T-cell (primary cell): ENCODE results near the gene RPRML. TPM values are rescaled to one million over a fixed set of nuclear protein-coding genes. Genes with fewer than 3 reads are reported as not detected.

Experiments
- ATAC-seq, 4 experiments: fragments of 200-7000 bp in 3 of 4; fragments of 150-1000 bp in 1 of 4; cut with Tn5 transposase; replicated peaks in 1 of 4; 1 replicate in 3 of 4; 2 replicates in 1 of 4; pipeline ENCODE4 v1.10.0; 2021; ENCODE audit warnings: moderate library complexity in 3 of 4, mild to moderate bottlenecking in 2 of 4, moderate number of reproducible peaks in 1 of 4
- CTCF ChIA-PET, 2 donors: fragments of 300-600 bp; sonication (Branson Sonifier 250); formaldehyde crosslinking; loops; one replicate each; lab custom pipeline; 2022; ENCODE audit warnings: antibody characterized with exemption in 2 of 2; lab: Charles Lee
- POLR2A ChIA-PET, 2 donors: fragments of 300-600 bp; sonication (Branson Sonifier 250); formaldehyde crosslinking; loops; one replicate each; lab custom pipeline; 2022; ENCODE audit warnings: antibody characterized with exemption in 2 of 2; lab: Charles Lee
- DNase-seq, 35 experiments: peaks; one replicate each; pipeline versions ENCODE4 v3.0.0 to v3.0.0-alpha.2; 2013 to 2023
- H3K27ac ChIP-seq: one replicate; pipeline ENCODE4 v1.5.1; 2013; ENCODE audit warnings: low read length
- H3K27me3 ChIP-seq, 2 experiments: replicated peaks in 1 of 2; 1 replicate in 1 of 2; 2 replicates in 1 of 2; pipeline versions ENCODE4 v1.6.1 to v1.7.0; 2013; ENCODE audit warnings: low read length in 1 of 2, mixed read lengths in 1 of 2; ENCODE audit not compliant: control insufficient read depth in 2 of 2, insufficient read depth in 2 of 2; ENCODE audit errors: extremely low read depth in 1 of 2
- H3K36me3 ChIP-seq, 2 donors: 1 replicate in 1 of 2; 2 replicates in 1 of 2; pipeline versions ENCODE4 v1.6.1 to v1.7.0; 2013; ENCODE audit warnings: low read length in 1 of 2; ENCODE audit not compliant: control insufficient read depth in 2 of 2, insufficient read depth in 1 of 2; ENCODE audit errors: extremely low read depth in 1 of 2
- H3K4me1 ChIP-seq, 2 experiments: 1 replicate in 1 of 2; 2 replicates in 1 of 2; pipeline versions ENCODE4 v1.6.1 to v1.7.0; 2013; ENCODE audit warnings: low read length in 2 of 2, mixed read lengths in 1 of 2; ENCODE audit not compliant: insufficient read depth in 2 of 2, control insufficient read depth in 1 of 2; ENCODE audit errors: extremely low read depth in 1 of 2
- H3K4me3 ChIP-seq, 2 donors: 1 replicate in 1 of 2; 2 replicates in 1 of 2; pipeline versions ENCODE4 v1.5.1 to v1.7.0; 2013; ENCODE audit warnings: mild to moderate bottlenecking in 2 of 2, low read length in 1 of 2, moderate library complexity in 1 of 2; ENCODE audit not compliant: control insufficient read depth in 1 of 2; ENCODE audit errors: extremely low read depth in 1 of 2
- H3K9me3 ChIP-seq: 2 replicates; pipeline ENCODE4 v1.7.0; 2013
- H3K27ac Mint-ChIP-seq, 2 donors: one replicate each; pipeline ENCODE4 v1.8.0; 2020 to 2021; ENCODE audit warnings: mild to moderate bottlenecking in 2 of 2, mixed read lengths in 2 of 2
- H3K27me3 Mint-ChIP-seq, 2 donors: one replicate each; pipeline ENCODE4 v1.8.0; 2021 to 2022; ENCODE audit warnings: mixed read lengths in 2 of 2
- H3K36me3 Mint-ChIP-seq: one replicate; pipeline ENCODE4 v1.8.0; 2021; ENCODE audit warnings: mixed read lengths
- H3K4me1 Mint-ChIP-seq, 3 donors: one replicate each; pipeline ENCODE4 v1.8.0; 2020 to 2022; ENCODE audit warnings: mixed read lengths in 3 of 3, mild to moderate bottlenecking in 1 of 3
- H3K4me3 Mint-ChIP-seq, 3 donors: one replicate each; pipeline ENCODE4 v1.8.0; 2020 to 2022; ENCODE audit warnings: mild to moderate bottlenecking in 3 of 3, mixed read lengths in 3 of 3, moderate library complexity in 3 of 3
- H3K9me3 Mint-ChIP-seq, 3 donors: one replicate each; pipeline ENCODE4 v1.8.0; 2020 to 2022; ENCODE audit warnings: mixed read lengths in 3 of 3
- WGBS: methylation state at CpG from one replicate; pipeline ENCODE4 v1.1.5; 2013; ENCODE audit warnings: missing lambda C conversion rate; ENCODE audit not compliant: insufficient coverage; 5-methylcytosine and 5-hydroxymethylcytosine counted together
- total RNA-seq, 35 experiments: library from RNA in 6 of 35; stranded (reverse) in 6 of 35; fragments of 120-200 nt in 1 of 35; gene quantifications; one replicate each; pipeline versions ENCODE4 v1.2.1 to v1.2.4 and lab custom pipeline; 2013 to 2026

RPRML gene
- total RNA-seq, 5 donors from 2014 or later (not counting 1 experiment from before 2014, with no cell fraction given): not detected

DNA sequence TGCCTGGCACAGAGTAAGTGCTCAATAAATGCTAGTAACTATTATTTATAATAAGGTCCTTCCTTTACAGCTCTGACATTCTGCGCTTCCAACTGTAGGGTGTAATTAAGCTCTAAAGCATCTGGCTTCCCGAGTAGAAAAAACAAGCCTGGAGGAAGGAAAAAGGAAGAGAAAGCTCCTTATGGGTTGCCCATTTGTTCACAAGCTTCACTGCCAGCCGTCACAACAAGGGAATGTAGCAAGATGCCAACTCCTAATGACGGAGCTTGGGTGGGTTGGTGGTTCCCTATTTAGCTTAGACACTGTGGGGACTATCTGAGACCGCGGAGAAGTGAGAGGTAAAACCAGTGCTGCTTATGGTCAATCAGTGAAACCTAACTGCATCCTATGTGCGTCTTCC lies 7.3 kb upstream of the RPRML start:
- Mint-ChIP-seq H3K4me3 (no peak overlapping the region), H3K27me3 (peaks cover 11 to 14% of the 10 kb centered on the region in 2 donors), H3K4me1 (no peaks in the 10 kb centered on the region), H3K36me3 (peaks cover 5% of the 10 kb centered on the region), H3K27ac (no peak overlapping the region), H3K9me3 (no peaks in the 10 kb centered on the region)
- Histone ChIP-seq H3K4me3 (no peak overlapping the region), H3K27me3 (peaks cover 0 to 16% of the 10 kb centered on the region in 2 experiments), H3K9me3 (no peaks in the 10 kb centered on the region), H3K27ac (no peak overlapping the region), H3K36me3 (no peaks in the 10 kb centered on the region), H3K4me1 (no peaks in the 10 kb centered on the region)
- ATAC-seq (no peak), DNase-seq (no peak)
- ChIA-PET POLR2A (no interaction called here), CTCF (no interaction called here)
- 88% methylated on average over 7 of the region's 7 CpGs for WGBS

DNA sequence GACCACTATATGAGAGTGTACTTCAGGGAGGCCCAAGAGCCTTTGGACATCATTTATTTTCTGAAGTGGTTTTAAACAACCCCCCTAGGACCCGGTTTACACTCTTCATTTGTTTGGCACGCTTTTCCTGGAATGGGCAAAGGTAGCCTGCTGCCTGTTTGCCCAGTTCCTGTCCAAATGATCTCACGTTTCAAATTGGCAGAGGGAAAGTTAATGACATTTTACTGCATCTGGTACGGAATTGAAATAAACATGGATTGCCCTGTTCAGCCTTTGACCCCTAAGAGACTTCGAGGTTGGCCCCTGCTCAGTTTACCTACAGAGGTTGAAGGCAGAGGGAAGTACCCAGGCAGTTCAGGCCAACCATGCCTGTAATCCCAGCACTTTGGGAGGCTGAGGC lies 5.8 kb upstream of the RPRML start:
- no peaks in the 10 kb centered on the region for H3K36me3 ChIP-seq
- no peak overlapping the region for H3K4me3 Mint-ChIP-seq
- no peaks in the 10 kb centered on the region for H3K9me3 ChIP-seq
- H3K27ac ChIP-seq: no peak overlapping the region
- whole genome bisulfite sequencing: 87% methylated on average over 4 of the region's 5 CpGs
- peaks cover 0 to 23% of the 10 kb centered on the region in 2 experiments for H3K27me3 ChIP-seq
- peaks cover 21 to 24% of the 10 kb centered on the region in 2 donors for H3K27me3 Mint-ChIP-seq
- ChIA-PET CTCF (no interaction called here), POLR2A (no interaction called here)
- peaks cover 5% of the 10 kb centered on the region for H3K36me3 Mint-ChIP-seq
- H3K4me3 ChIP-seq: no peak overlapping the region
- no peaks in the 10 kb centered on the region for H3K4me1 ChIP-seq
- peaks cover 0 to 6% (median 2%) of the 10 kb centered on the region in 3 donors for H3K4me1 Mint-ChIP-seq
- ATAC-seq (no peak), DNase-seq (no peak)
- H3K27ac Mint-ChIP-seq: no peak overlapping the region
- H3K9me3 Mint-ChIP-seq: no peaks in the 10 kb centered on the region

- 63% methylated on average over 2 of the region's 6 CpGs for WGBS
- Mint-ChIP-seq H3K4me3 (no peak overlapping the region), H3K4me1 (peaks cover 3 to 12% (median 6%) of the 10 kb centered on the region in 3 donors), H3K27ac (no peak overlapping the region), H3K36me3 (peaks cover 5% of the 10 kb centered on the region), H3K9me3 (no peaks in the 10 kb centered on the region), H3K27me3 (peaks cover 22 to 26% of the 10 kb centered on the region in 2 donors)
- no peak for DNase-seq
- peaks cover 0 to 23% of the 10 kb centered on the region in 2 experiments for H3K27me3 ChIP-seq
- ChIA-PET CTCF (no interaction called here), POLR2A (no interaction called here)
- H3K4me3 ChIP-seq: no peak overlapping the region
- no peak for ATAC-seq
- no peaks in the 10 kb centered on the region for H3K9me3 ChIP-seq
- no peak overlapping the region for H3K27ac ChIP-seq
- no peaks in the 10 kb centered on the region for H3K36me3 ChIP-seq
- peaks cover 0 to 2% of the 10 kb centered on the region in 2 experiments for H3K4me1 ChIP-seq
Measured at GRCh38 chr17:46984341-46984740, 5.3 kb upstream of the RPRML start.

DNA sequence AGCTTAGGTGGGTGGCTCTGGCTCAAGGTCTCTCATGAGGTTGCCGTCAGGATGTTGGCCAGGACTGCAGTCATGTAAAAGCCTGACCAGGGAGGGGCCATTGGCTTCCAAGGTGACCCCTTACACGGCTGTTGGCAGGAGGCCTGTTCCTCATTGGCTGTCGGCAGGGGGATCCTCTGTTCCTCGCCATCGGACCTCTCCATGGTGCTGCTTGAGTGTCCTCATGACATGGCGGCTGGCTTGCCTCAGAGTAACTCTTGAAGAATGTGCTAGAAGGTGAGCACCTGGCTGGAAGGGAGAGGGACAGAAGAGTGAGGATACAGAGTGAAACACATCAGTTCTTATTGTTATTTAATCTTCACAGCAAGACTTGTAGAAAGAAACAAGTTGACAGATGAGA lies 4.7 kb upstream of the RPRML start:
- H3K4me3 Mint-ChIP-seq: no peak overlapping the region

GRCh38 chr17:46982577-46982976 lies 3.5 kb upstream of the RPRML start:
- H3K4me3 ChIP-seq: no peak overlapping the region
- DNase-seq (no peak), ATAC-seq (no peak)
- H3K4me1 Mint-ChIP-seq: peaks cover 10 to 18% (median 14%) of the 10 kb centered on the region in 3 donors
- ChIA-PET POLR2A (no interaction called here), CTCF (interaction anchor here in 1 of 2 donors (0.7 kb wide), 1 partner anchor 40 kb away, joined by 8 read pairs; no protein-coding TSS in a partner anchor)
- no peaks in the 10 kb centered on the region for H3K9me3 ChIP-seq
- WGBS: 85% methylated on average over 3 of the region's 6 CpGs
- H3K4me1 ChIP-seq: peaks cover 0 to 14% of the 10 kb centered on the region in 2 experiments
- no peak overlapping the region for H3K27ac Mint-ChIP-seq
- H3K4me3 Mint-ChIP-seq: no peak overlapping the region
- H3K9me3 Mint-ChIP-seq: no peaks in the 10 kb centered on the region
- no peaks in the 10 kb centered on the region for H3K36me3 ChIP-seq
- H3K27ac ChIP-seq: no peak overlapping the region
- peaks cover 0 to 38% of the 10 kb centered on the region in 2 experiments for H3K27me3 ChIP-seq
- peaks cover 5% of the 10 kb centered on the region for H3K36me3 Mint-ChIP-seq
- peaks cover 27 to 29% of the 10 kb centered on the region in 2 donors for H3K27me3 Mint-ChIP-seq

More for the DNA sequence above, 4.7 kb upstream of the RPRML start:
- Histone ChIP-seq H3K27ac (no peak overlapping the region), H3K4me3 (no peak overlapping the region), H3K27me3 (peaks cover 0 to 26% of the 10 kb centered on the region in 2 experiments), H3K4me1 (peaks cover 0 to 4% of the 10 kb centered on the region in 2 experiments), H3K9me3 (no peaks in the 10 kb centered on the region), H3K36me3 (no peaks in the 10 kb centered on the region)
- H3K4me1 Mint-ChIP-seq: peaks cover 4 to 12% (median 7%) of the 10 kb centered on the region in 3 donors
- H3K36me3 Mint-ChIP-seq: peaks cover 5% of the 10 kb centered on the region
- no peak for DNase-seq
- CTCF ChIA-PET: no interaction called here
- whole genome bisulfite sequencing: 72% methylated on average over 6 of the region's 6 CpGs
- H3K27ac Mint-ChIP-seq: no peak overlapping the region
- no peaks in the 10 kb centered on the region for H3K9me3 Mint-ChIP-seq
- POLR2A ChIA-PET: no interaction called here
- H3K27me3 Mint-ChIP-seq: peaks cover 22 to 27% of the 10 kb centered on the region in 2 donors
- no peak for ATAC-seq

DNA sequence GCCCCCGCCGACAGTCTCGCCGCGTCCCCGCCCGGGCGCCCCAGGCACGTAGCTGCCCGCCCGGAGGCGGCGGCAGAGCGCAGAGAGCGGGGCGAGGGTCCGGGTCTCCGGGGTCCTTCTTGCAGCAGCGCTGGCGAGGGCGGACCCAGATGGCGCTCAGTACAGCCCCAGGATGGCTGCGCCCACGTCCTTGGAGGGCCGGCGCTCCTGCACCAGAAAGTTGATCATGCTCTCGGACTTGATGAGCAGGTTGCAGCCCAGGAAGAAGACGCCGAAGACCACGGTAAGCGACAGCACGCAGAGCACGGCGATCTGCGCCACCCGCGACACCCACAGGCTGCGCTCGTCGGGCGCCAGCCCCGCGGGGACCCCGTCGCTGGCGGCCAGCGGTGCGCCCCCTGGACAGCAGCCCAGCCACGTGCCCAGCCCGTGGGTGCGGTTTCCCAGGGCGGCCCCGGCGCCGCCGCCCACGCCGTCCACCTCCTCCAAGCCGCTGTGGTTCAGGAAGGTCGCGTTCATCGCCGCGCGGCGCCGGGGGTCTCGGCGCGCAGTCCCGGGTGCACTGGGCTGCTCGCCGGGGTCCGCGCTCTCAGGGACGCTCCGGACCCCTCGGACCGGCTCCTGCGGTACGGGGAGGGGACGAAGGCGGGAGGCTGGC lies 435 bp downstream of the RPRML start:
- WGBS: 3% methylated on average over 83 of the region's 83 CpGs
- Histone ChIP-seq H3K27ac (no peak overlapping the region), H3K27me3 (peaks cover 3 to 52% of the 10 kb centered on the region in 2 experiments), H3K4me1 (peaks cover 0 to 14% of the 10 kb centered on the region in 2 experiments), H3K36me3 (no peaks in the 10 kb centered on the region), H3K4me3 (peak overlapping the region; percentile 24 to 61), H3K9me3 (no peaks in the 10 kb centered on the region)
- H3K27ac Mint-ChIP-seq: no peak overlapping the region
- ChIA-PET CTCF (no interaction called here), POLR2A (no interaction called here)
- ATAC-seq (peak; percentile 52 to 65 (median 60)), DNase-seq (peak in 3 of 35 experiments; percentile 9 to 25 (median 15))
- H3K27me3 Mint-ChIP-seq: peaks cover 40 to 52% of the 10 kb centered on the region in 2 donors
- no peaks in the 10 kb centered on the region for H3K9me3 Mint-ChIP-seq
- peak overlapping the region; percentile 63 to 86 (median 65) for H3K4me3 Mint-ChIP-seq
- peaks cover 11 to 18% (median 14%) of the 10 kb centered on the region in 3 donors for H3K4me1 Mint-ChIP-seq
- peaks cover 14% of the 10 kb centered on the region for H3K36me3 Mint-ChIP-seq
